H9 (cell line): ENCODE results near the gene SULF2. TPM values are rescaled to one million over a fixed set of nuclear protein-coding genes. Genes with fewer than 3 reads are reported as not detected.

ENCODE experiments used
- DNase-seq: peaks from one replicate; pipeline ENCODE4 v3.0.0-alpha.2; 2017
- H2AFZ ChIP-seq: one replicate; pipeline ENCODE4 v1.6.1; 2013; ENCODE audit warnings: mild to moderate bottlenecking, low read length, control low read depth, moderate library complexity
- H2AK5ac ChIP-seq: 2 replicates; pipeline ENCODE4 v1.6.1; 2013; ENCODE audit warnings: low read length, control low read depth, mixed read lengths; ENCODE audit not compliant: insufficient read length
- H2BK120ac ChIP-seq: one replicate; pipeline ENCODE4 v1.6.1; 2013; ENCODE audit warnings: low read depth, mild to moderate bottlenecking, low read length, control low read depth, inconsistent platforms; ENCODE audit not compliant: poor library complexity, severe bottlenecking
- H2BK12ac ChIP-seq: 2 replicates; pipeline ENCODE4 v1.6.1; 2013; ENCODE audit warnings: low read length, control low read depth, mixed read lengths, low read depth; ENCODE audit not compliant: insufficient read length
- H2BK15ac ChIP-seq: 2 replicates; pipeline ENCODE4 v1.6.1; 2013; ENCODE audit warnings: low read depth, low read length, control low read depth
- H2BK20ac ChIP-seq: one replicate; pipeline ENCODE4 v1.6.1; 2013; ENCODE audit warnings: low read depth, mild to moderate bottlenecking, low read length, control low read depth, inconsistent platforms; ENCODE audit not compliant: poor library complexity, severe bottlenecking
- H2BK5ac ChIP-seq: 2 replicates; pipeline ENCODE4 v1.6.1; 2013; ENCODE audit warnings: low read length, control low read depth, mixed read lengths; ENCODE audit not compliant: insufficient read length
- H3K14ac ChIP-seq: 2 replicates; pipeline ENCODE4 v1.6.1; 2013; ENCODE audit warnings: low read length, control low read depth; ENCODE audit not compliant: insufficient read depth
- H3K18ac ChIP-seq: 2 replicates; pipeline ENCODE4 v1.6.1; 2013; ENCODE audit warnings: low read depth, mild to moderate bottlenecking, mixed read lengths, low read length, control low read depth; ENCODE audit not compliant: insufficient read length
- H3K23ac ChIP-seq: 2 replicates; pipeline ENCODE4 v1.6.1; 2013; ENCODE audit warnings: low read length, control low read depth, mixed read lengths, low read depth; ENCODE audit not compliant: insufficient read length
- H3K23me2 ChIP-seq: 2 replicates; pipeline ENCODE4 v1.6.1; 2013; ENCODE audit warnings: low read depth, mild to moderate bottlenecking, mixed read lengths, low read length, control low read depth; ENCODE audit not compliant: insufficient read length, poor library complexity, severe bottlenecking
- H3K27ac ChIP-seq: 2 replicates; pipeline ENCODE4 v1.5.1; 2013; ENCODE audit warnings: low read length, control low read depth, mixed read lengths, low read depth; ENCODE audit not compliant: insufficient read length
- H3K27me3 ChIP-seq: 2 replicates; pipeline ENCODE4 v1.6.1; 2013; ENCODE audit warnings: low read length, control low read depth, inconsistent platforms; ENCODE audit not compliant: insufficient read depth
- H3K4ac ChIP-seq: 2 replicates; pipeline ENCODE4 v1.6.1; 2013; ENCODE audit warnings: low read depth, mild to moderate bottlenecking, control low read depth, inconsistent platforms, low read length, moderate library complexity
- H3K4me1 ChIP-seq: 2 replicates; pipeline ENCODE4 v1.6.1; 2013; ENCODE audit warnings: low read length, control low read depth, inconsistent platforms; ENCODE audit not compliant: insufficient read depth
- H3K4me2 ChIP-seq: 2 replicates; pipeline ENCODE4 v1.6.1; 2013; ENCODE audit warnings: low read length, control low read depth, mixed read lengths; ENCODE audit not compliant: insufficient read length, insufficient read depth
- H3K56ac ChIP-seq: 2 replicates; pipeline ENCODE4 v1.6.1; 2013; ENCODE audit warnings: low read depth, mild to moderate bottlenecking, mixed read lengths, low read length, control low read depth; ENCODE audit not compliant: insufficient read length
- H3K79me1 ChIP-seq: 2 replicates; pipeline ENCODE4 v1.6.1; 2013; ENCODE audit warnings: low read depth, mild to moderate bottlenecking, moderate library complexity, low read length, control low read depth, inconsistent platforms; ENCODE audit not compliant: insufficient read depth, poor library complexity, severe bottlenecking
- H3K79me2 ChIP-seq: 2 replicates; pipeline ENCODE4 v1.6.1; 2013; ENCODE audit warnings: low read length, control low read depth, inconsistent platforms; ENCODE audit not compliant: insufficient read depth
- H3K9ac ChIP-seq: 2 replicates; pipeline ENCODE4 v1.6.1; 2013; ENCODE audit warnings: low read length, control low read depth, mixed read lengths; ENCODE audit not compliant: insufficient read length; ENCODE audit errors: extremely low read depth
- H3K9me3 ChIP-seq: one replicate; pipeline ENCODE4 v1.6.1; 2013; ENCODE audit warnings: low read depth, low read length, inconsistent platforms; ENCODE audit not compliant: control insufficient read depth
- H3T11ph ChIP-seq: one replicate; pipeline ENCODE4 v1.6.1; 2013; ENCODE audit warnings: mild to moderate bottlenecking, low read length, control low read depth, inconsistent platforms
- H4K20me1 ChIP-seq: one replicate; pipeline ENCODE4 v1.6.1; 2013; ENCODE audit not compliant: control insufficient read depth, insufficient read length, insufficient read depth
- H4K5ac ChIP-seq: 2 replicates; pipeline ENCODE4 v1.6.1; 2013; ENCODE audit warnings: low read depth, mild to moderate bottlenecking, mixed read lengths, low read length, control low read depth; ENCODE audit not compliant: insufficient read length
- H4K8ac ChIP-seq: replicated peaks from 2 replicates; pipeline ENCODE4 v1.6.1; 2013; ENCODE audit warnings: low read length, control low read depth, mixed read lengths, low read depth; ENCODE audit not compliant: insufficient read length
- H4K91ac ChIP-seq: 2 replicates; pipeline ENCODE4 v1.6.1; 2013; ENCODE audit warnings: low read depth, mild to moderate bottlenecking, moderate library complexity, mixed read lengths, low read length, control low read depth; ENCODE audit not compliant: insufficient read length
- H3K27ac Mint-ChIP-seq, 3 experiments: 2 replicates in 2 of 3; 3 replicates in 1 of 3; pipeline ENCODE4 v1.8.0; 2020 to 2021; ENCODE audit warnings: mixed read lengths in 3 of 3, mild to moderate bottlenecking in 1 of 3, moderate library complexity in 1 of 3
- H3K27me3 Mint-ChIP-seq: 2 replicates; pipeline ENCODE4 v1.8.0; 2021; ENCODE audit warnings: low read depth, mild to moderate bottlenecking, moderate library complexity, mixed read lengths
- H3K36me3 Mint-ChIP-seq, 3 experiments: 2 replicates in 2 of 3; 3 replicates in 1 of 3; pipeline ENCODE4 v1.8.0; 2020 to 2021; ENCODE audit warnings: low read depth in 3 of 3, mixed read lengths in 3 of 3; ENCODE audit not compliant: insufficient read depth in 1 of 3
- H3K4me1 Mint-ChIP-seq, 2 experiments: 2 replicates each; pipeline ENCODE4 v1.8.0; 2020; ENCODE audit warnings: mixed read lengths in 2 of 2
- H3K4me3 Mint-ChIP-seq, 2 experiments: 2 replicates in 1 of 2; 3 replicates in 1 of 2; pipeline ENCODE4 v1.8.0; 2020 to 2021; ENCODE audit warnings: mild to moderate bottlenecking in 2 of 2, mixed read lengths in 2 of 2, moderate library complexity in 1 of 2
- H3K9me3 Mint-ChIP-seq, 2 experiments: 2 replicates in 1 of 2; 3 replicates in 1 of 2; pipeline ENCODE4 v1.8.0; 2020; ENCODE audit warnings: mild to moderate bottlenecking in 2 of 2, mixed read lengths in 2 of 2, moderate library complexity in 1 of 2
- WGBS: extraction: QIAGEN DNeasy Blood & Tissue Kit; methylation state at CpG from one replicate; pipeline ENCODE4 v1.1.7; 2013; ENCODE audit warnings: missing lambda C conversion rate, low lambda C conversion rate, mixed read lengths; ENCODE audit not compliant: insufficient read length; ENCODE audit errors: extremely low coverage; 5-methylcytosine and 5-hydroxymethylcytosine counted together
- total RNA-seq: library from RNA; stranded (reverse); gene quantifications from 2 replicates; pipeline ENCODE4 v1.2.1, GENCODE V29; 2021
- TF ChIP-seq, protein P1 (sequence below): fragments of 200-600 bp; sonication (generic); conservative IDR thresholded peaks from 3 replicates; pipeline ENCODE4 v1.8.0; 2021; ENCODE audit warnings: antibody characterized with exemption, mild to moderate bottlenecking

The SULF2 gene
- total RNA-seq, 1 experiment from 2014 or later: 31.2 TPM

- Histone ChIP-seq H3K4me2 (no peak overlapping the region), H3K27me3 (no peaks in the 10 kb centered on the region), H2BK12ac (no peak overlapping the region), H2BK15ac (no peak overlapping the region), H3K79me2 (no peaks in the 10 kb centered on the region), H3K56ac (no peak overlapping the region), H2AK5ac (no peak overlapping the region), H3K18ac (no peak overlapping the region), H3K79me1 (no peaks in the 10 kb centered on the region), H3K4ac (no peak overlapping the region), H3K9ac (no peak overlapping the region), H4K91ac (no peak overlapping the region), H4K8ac (no peak overlapping the region), H2BK120ac (no peak overlapping the region), H3K4me1 (no peaks in the 10 kb centered on the region), H3K23me2 (no peaks in the 10 kb centered on the region), H2BK20ac (no peak overlapping the region), H3K14ac (no peak overlapping the region; the same call in 1 of the 2 replicates), H3K27ac (no peak overlapping the region), H3K23ac (no peak overlapping the region), H4K5ac (no peak overlapping the region), H4K20me1 (no peaks in the 10 kb centered on the region), H3T11ph (no peak overlapping the region), H2AFZ (no peak overlapping the region), H3K9me3 (peaks cover 8% of the 10 kb centered on the region), H2BK5ac (no peak overlapping the region)
- WGBS: no CpG with 5 or more reads among the region's 14 CpGs
- Mint-ChIP-seq H3K27me3 (no peaks in the 10 kb centered on the region), H3K4me1 (peaks cover 32 to 34% of the 10 kb centered on the region in 2 experiments), H3K9me3 (no peaks in the 10 kb centered on the region; a peak in 1 of 5 replicates), H3K4me3 (no peak overlapping the region), H3K36me3 (peaks cover 0 to 10% (median 0%) of the 10 kb centered on the region in 3 experiments; a peak in 2 of 7 replicates), H3K27ac (peak overlapping the region in 1 of 3 experiments; percentile 66; a peak in 1 of 7 replicates)
- TF ChIP-seq, protein P1, sequence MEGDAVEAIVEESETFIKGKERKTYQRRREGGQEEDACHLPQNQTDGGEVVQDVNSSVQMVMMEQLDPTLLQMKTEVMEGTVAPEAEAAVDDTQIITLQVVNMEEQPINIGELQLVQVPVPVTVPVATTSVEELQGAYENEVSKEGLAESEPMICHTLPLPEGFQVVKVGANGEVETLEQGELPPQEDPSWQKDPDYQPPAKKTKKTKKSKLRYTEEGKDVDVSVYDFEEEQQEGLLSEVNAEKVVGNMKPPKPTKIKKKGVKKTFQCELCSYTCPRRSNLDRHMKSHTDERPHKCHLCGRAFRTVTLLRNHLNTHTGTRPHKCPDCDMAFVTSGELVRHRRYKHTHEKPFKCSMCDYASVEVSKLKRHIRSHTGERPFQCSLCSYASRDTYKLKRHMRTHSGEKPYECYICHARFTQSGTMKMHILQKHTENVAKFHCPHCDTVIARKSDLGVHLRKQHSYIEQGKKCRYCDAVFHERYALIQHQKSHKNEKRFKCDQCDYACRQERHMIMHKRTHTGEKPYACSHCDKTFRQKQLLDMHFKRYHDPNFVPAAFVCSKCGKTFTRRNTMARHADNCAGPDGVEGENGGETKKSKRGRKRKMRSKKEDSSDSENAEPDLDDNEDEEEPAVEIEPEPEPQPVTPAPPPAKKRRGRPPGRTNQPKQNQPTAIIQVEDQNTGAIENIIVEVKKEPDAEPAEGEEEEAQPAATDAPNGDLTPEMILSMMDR: no peak
- DNase-seq: no peak
These were observed 98.7 kb downstream of the SULF2 start for GRCh38 chr20:47686545-47686944.
